ENCODE results near the gene RYR2. TPM values are rescaled to one million over a fixed set of nuclear protein-coding genes. Genes with fewer than 3 reads are reported as not detected.

RYR2 gene
- total RNA-seq, 2 experiments from 2014 or later: not detected

GRCh38 chr1:237580726-237581125, 538.7 kb downstream of the RYR2 start:
- Histone ChIP-seq H4K20me1 (ENCODE audit: insufficient read depth, low read length) (no peaks in the 10 kb centered on the region), H3K4me2 (ENCODE audit: low read length) (no peak overlapping the region), H3K9me2 (ENCODE audit: insufficient read depth, low read length) (no peaks in the 10 kb centered on the region), H3K36me3 (ENCODE audit: insufficient read depth, low read length) (no peaks in the 10 kb centered on the region), H3K27ac (ENCODE audit: low read depth, low read length, poor library complexity, severe bottlenecking) (no peak overlapping the region), H3K4me3 (ENCODE audit: low read depth, low read length, poor library complexity, severe bottlenecking) (no peak overlapping the region), H3K79me2 (ENCODE audit: insufficient read depth, low read depth, low read length) (no peaks in the 10 kb centered on the region), H3K9me3 (ENCODE audit: low read length) (no peaks in the 10 kb centered on the region), H3K4me1 (ENCODE audit: insufficient read depth, low read length, poor library complexity, severe bottlenecking) (no peaks in the 10 kb centered on the region), H2AFZ (ENCODE audit: low read length) (no peak overlapping the region)
- ChIA-PET POLR2A (interaction anchor here (0.6 kb wide), 1 partner anchor 12 kb away, joined by 3 read pairs; no protein-coding TSS in a partner anchor), CTCF (ENCODE audit: unreplicated experiment) (no interaction called here)
- no peak for TF ChIP-seq CTCF (conservative IDR thresholded peaks at IDR 0.05; ENCODE audit: low read length)
- no peak for TF ChIP-seq EZH2phosphoT487 (IDR thresholded peaks at IDR 0.05; ENCODE audit: borderline replicate concordance, low read depth, low read length)
- DNase-seq (ENCODE audit: low spot score): no peak
- no TSS peak for BruUV-seq (replicated peaks)
- intact Hi-C loops (cut with micrococcal nuclease; ENCODE audit: unreplicated experiment): no loop called here

- Histone ChIP-seq H3K36me3 (ENCODE audit: insufficient read depth, low read length) (no peaks in the 10 kb centered on the region), H3K4me2 (ENCODE audit: low read length) (no peak overlapping the region), H3K9me2 (ENCODE audit: insufficient read depth, low read length) (no peaks in the 10 kb centered on the region), H3K9me3 (ENCODE audit: low read length) (no peaks in the 10 kb centered on the region), H3K4me1 (ENCODE audit: insufficient read depth, low read length, poor library complexity, severe bottlenecking) (no peaks in the 10 kb centered on the region), H2AFZ (ENCODE audit: low read length) (no peak overlapping the region), H3K79me2 (ENCODE audit: insufficient read depth, low read depth, low read length) (no peaks in the 10 kb centered on the region), H4K20me1 (ENCODE audit: insufficient read depth, low read length) (no peaks in the 10 kb centered on the region), H3K27ac (ENCODE audit: low read depth, low read length, poor library complexity, severe bottlenecking) (no peak overlapping the region), H3K4me3 (ENCODE audit: low read depth, low read length, poor library complexity, severe bottlenecking) (no peak overlapping the region)
- ChIA-PET POLR2A (no interaction called here), CTCF (ENCODE audit: unreplicated experiment) (no interaction called here)
- TF ChIP-seq EZH2phosphoT487 (IDR thresholded peaks at IDR 0.05; ENCODE audit: borderline replicate concordance, low read depth, low read length): no peak
- TF ChIP-seq CTCF (conservative IDR thresholded peaks at IDR 0.05; ENCODE audit: low read length): no peak
- intact Hi-C loops (cut with micrococcal nuclease; ENCODE audit: unreplicated experiment): no loop called here
- no peak for DNase-seq (ENCODE audit: low spot score)
- BruUV-seq (replicated peaks): no TSS peak
These were observed 541.3 kb downstream of the RYR2 start for GRCh38 chr1:237583270-237583669.

- Histone ChIP-seq H4K20me1 (ENCODE audit: insufficient read depth, low read length) (no peaks in the 10 kb centered on the region), H3K9me2 (ENCODE audit: insufficient read depth, low read length) (no peaks in the 10 kb centered on the region), H3K79me2 (ENCODE audit: insufficient read depth, low read depth, low read length) (no peaks in the 10 kb centered on the region), H2AFZ (ENCODE audit: low read length) (no peak overlapping the region), H3K4me2 (ENCODE audit: low read length) (no peak overlapping the region), H3K4me3 (ENCODE audit: low read depth, low read length, poor library complexity, severe bottlenecking) (no peak overlapping the region), H3K9me3 (ENCODE audit: low read length) (no peaks in the 10 kb centered on the region), H3K27ac (ENCODE audit: low read depth, low read length, poor library complexity, severe bottlenecking) (no peak overlapping the region), H3K4me1 (ENCODE audit: insufficient read depth, low read length, poor library complexity, severe bottlenecking) (no peaks in the 10 kb centered on the region), H3K36me3 (ENCODE audit: insufficient read depth, low read length) (no peaks in the 10 kb centered on the region)
- POLR2A ChIA-PET: interaction anchor here (0.6 kb wide), 1 partner anchor 169 kb away, joined by 3 read pairs; no protein-coding TSS in a partner anchor
- no peak for DNase-seq (ENCODE audit: low spot score)
- BruUV-seq (replicated peaks): no TSS peak
- CTCF ChIA-PET (ENCODE audit: unreplicated experiment): no interaction called here
- intact Hi-C loops (cut with micrococcal nuclease; ENCODE audit: unreplicated experiment): no loop called here
- TF ChIP-seq CTCF (conservative IDR thresholded peaks at IDR 0.05; ENCODE audit: low read length): no peak
- no peak for TF ChIP-seq EZH2phosphoT487 (IDR thresholded peaks at IDR 0.05; ENCODE audit: borderline replicate concordance, low read depth, low read length)
These were observed 541.8 kb downstream of the RYR2 start for GRCh38 chr1:237583756-237584155.
